Muscle of leg (tissue), 11 donors: Measurements from ENCODE around the gene HDAC6. TPM values are rescaled to one million over a fixed set of nuclear protein-coding genes. Genes with fewer than 3 reads are reported as not detected.

ENCODE experiments used
- DNase-seq: peaks from one replicate; pipeline ENCODE4 v3.0.0; 2013
- H3K27ac ChIP-seq: one replicate; pipeline ENCODE4 v1.5.1; 2013; ENCODE audit warnings: mild to moderate bottlenecking, low read length, control low read depth
- H3K27me3 ChIP-seq: one replicate; pipeline ENCODE4 v1.6.1; 2013; ENCODE audit warnings: low read length; ENCODE audit not compliant: control insufficient read depth, insufficient read depth
- H3K36me3 ChIP-seq: one replicate; pipeline ENCODE4 v1.6.1; 2013; ENCODE audit warnings: low read length; ENCODE audit not compliant: control insufficient read depth, insufficient read depth
- H3K4me1 ChIP-seq: one replicate; pipeline ENCODE4 v1.6.1; 2013; ENCODE audit warnings: low read length; ENCODE audit not compliant: control insufficient read depth, insufficient read depth
- H3K4me3 ChIP-seq: one replicate; pipeline ENCODE4 v1.5.1; 2013; ENCODE audit warnings: low read length, control low read depth
- H3K9me3 ChIP-seq: replicated peaks from 2 replicates; pipeline ENCODE4 v1.6.1; 2013; ENCODE audit warnings: low read depth, low read length; ENCODE audit not compliant: control insufficient read depth
- WGBS: methylation state at CpG from one replicate; pipeline ENCODE4 v1.1.5; 2013; ENCODE audit warnings: missing lambda C conversion rate; ENCODE audit not compliant: insufficient coverage; 5-methylcytosine and 5-hydroxymethylcytosine counted together
- polyA plus RNA-seq, 8 donors: library from polyadenylated mRNA; unstranded; fragments of 120-200 nt; gene quantifications; one replicate each; pipeline versions ENCODE4 v1.2.1 to v1.2.3, GENCODE V29; 2013; ENCODE audit warnings: inconsistent platforms in 1 of 8, low replicate concordance in 1 of 8; ENCODE audit not compliant: insufficient read length in 8 of 8, insufficient read depth in 1 of 8
- total RNA-seq: library from RNA; stranded (reverse); fragments of 120-200 nt; gene quantifications from one replicate; pipeline ENCODE4 v1.2.4, GENCODE V29; 2013

HDAC6 gene
- total and polyA plus RNA-seq, 9 donors: 73.8 to 112 (median 88.5) TPM

- no peaks in the 10 kb centered on the region for H3K36me3 ChIP-seq
- peaks cover 11% of the 10 kb centered on the region for H3K27me3 ChIP-seq
- no peak overlapping the region for H3K4me3 ChIP-seq
- no peak overlapping the region for H3K27ac ChIP-seq
- no peaks in the 10 kb centered on the region for H3K9me3 ChIP-seq
- no peaks in the 10 kb centered on the region for H3K4me1 ChIP-seq
- WGBS: 56% methylated on average over 14 of the region's 17 CpGs
- no peak for DNase-seq
These were observed 14.1 kb upstream of the HDAC6 start for GRCh38 chrX:48787505-48788443.

- Histone ChIP-seq H3K4me3 (no peak overlapping the region), H3K4me1 (no peaks in the 10 kb centered on the region), H3K9me3 (no peaks in the 10 kb centered on the region), H3K36me3 (no peaks in the 10 kb centered on the region), H3K27ac (no peak overlapping the region), H3K27me3 (peaks cover 12% of the 10 kb centered on the region)
- no peak for DNase-seq
- WGBS: 70% methylated on average over 3 of the region's 7 CpGs
These were observed 12.3 kb upstream of the HDAC6 start for GRCh38 chrX:48789366-48790220.

DNA sequence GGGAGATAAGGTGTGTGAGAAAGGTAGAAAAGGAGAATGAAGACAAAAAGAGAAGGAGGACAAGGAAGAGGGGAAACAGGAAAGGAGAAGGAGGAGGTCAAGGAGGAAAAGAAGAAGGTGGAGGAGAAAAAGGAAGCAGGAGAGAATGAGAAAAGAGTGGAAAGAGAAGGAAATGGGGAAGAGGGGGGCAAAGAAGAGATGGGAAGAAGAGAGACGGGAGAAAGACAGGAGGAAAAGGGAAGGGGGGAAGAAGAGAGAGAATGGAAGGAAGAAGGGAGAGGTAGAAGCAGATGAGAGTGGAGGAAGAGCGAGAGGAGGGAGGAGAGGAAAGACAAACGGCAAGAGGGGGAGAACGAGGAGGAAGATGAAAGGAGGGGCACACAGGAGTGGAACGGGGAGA, 11.4 kb upstream of the HDAC6 start:
- no peak overlapping the region for H3K4me3 ChIP-seq
- no peaks in the 10 kb centered on the region for H3K4me1 ChIP-seq
- peaks cover 14% of the 10 kb centered on the region for H3K27me3 ChIP-seq
- no peak overlapping the region for H3K27ac ChIP-seq
- no peaks in the 10 kb centered on the region for H3K36me3 ChIP-seq
- no peak for DNase-seq
- 57% methylated on average over 5 of the region's 5 CpGs for WGBS
- no peaks in the 10 kb centered on the region for H3K9me3 ChIP-seq

DNA sequence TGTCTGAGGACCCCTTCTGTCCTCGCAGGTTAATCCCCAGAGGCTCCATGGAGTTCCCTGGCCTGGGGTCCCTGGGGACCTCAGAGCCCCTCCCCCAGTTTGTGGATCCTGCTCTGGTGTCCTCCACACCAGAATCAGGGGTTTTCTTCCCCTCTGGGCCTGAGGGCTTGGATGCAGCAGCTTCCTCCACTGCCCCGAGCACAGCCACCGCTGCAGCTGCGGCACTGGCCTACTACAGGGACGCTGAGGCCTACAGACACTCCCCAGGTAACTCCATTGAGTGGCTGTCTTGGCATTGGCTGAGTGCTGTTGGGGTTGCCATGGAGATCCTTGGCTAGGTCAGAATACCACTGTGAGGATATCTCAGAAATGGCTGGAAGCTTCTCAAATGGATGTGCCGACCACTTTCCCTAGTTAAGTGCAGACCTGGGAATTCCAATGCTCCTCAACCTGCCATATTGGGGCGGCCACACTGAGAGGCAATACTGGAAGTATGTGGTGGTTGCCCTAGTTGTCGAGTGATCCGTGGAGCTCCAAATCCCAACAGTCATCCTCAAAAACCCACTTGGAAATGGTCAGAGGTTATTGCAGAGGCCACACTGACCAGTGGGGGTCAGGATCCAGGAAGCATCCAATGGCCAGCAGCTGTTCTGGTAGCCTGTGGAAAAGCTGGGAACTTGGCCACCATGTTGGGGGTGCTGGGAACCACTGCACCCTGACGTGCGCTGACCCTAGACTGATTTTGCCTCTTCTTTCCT, 10.6 kb upstream of the HDAC6 start:
- peaks cover 14% of the 10 kb centered on the region for H3K27me3 ChIP-seq
- H3K4me1 ChIP-seq: no peaks in the 10 kb centered on the region
- no peaks in the 10 kb centered on the region for H3K9me3 ChIP-seq
- 75% methylated on average over 5 of the region's 11 CpGs for WGBS
- H3K36me3 ChIP-seq: no peaks in the 10 kb centered on the region
- no peak overlapping the region for H3K27ac ChIP-seq
- H3K4me3 ChIP-seq: no peak overlapping the region
- no peak for DNase-seq

- peaks cover 12% of the 10 kb centered on the region for H3K27me3 ChIP-seq
- H3K9me3 ChIP-seq: no peaks in the 10 kb centered on the region
- no peaks in the 10 kb centered on the region for H3K4me1 ChIP-seq
- H3K27ac ChIP-seq: no peak overlapping the region
- no peak for DNase-seq
- 65% methylated on average over 7 of the region's 7 CpGs for WGBS
- no peaks in the 10 kb centered on the region for H3K36me3 ChIP-seq
- no peak overlapping the region for H3K4me3 ChIP-seq
These were observed 9.6 kb upstream of the HDAC6 start for GRCh38 chrX:48792219-48792618.

- H3K27ac ChIP-seq: no peak overlapping the region
- peaks cover 6% of the 10 kb centered on the region for H3K27me3 ChIP-seq
- H3K36me3 ChIP-seq: no peaks in the 10 kb centered on the region
- H3K4me3 ChIP-seq: no peak overlapping the region
- H3K4me1 ChIP-seq: no peaks in the 10 kb centered on the region
- WGBS: 100% methylated on average over 1 of the region's 4 CpGs
- no peaks in the 10 kb centered on the region for H3K9me3 ChIP-seq
- no peak for DNase-seq
These were observed 7.9 kb upstream of the HDAC6 start for GRCh38 chrX:48793935-48794334.

DNA sequence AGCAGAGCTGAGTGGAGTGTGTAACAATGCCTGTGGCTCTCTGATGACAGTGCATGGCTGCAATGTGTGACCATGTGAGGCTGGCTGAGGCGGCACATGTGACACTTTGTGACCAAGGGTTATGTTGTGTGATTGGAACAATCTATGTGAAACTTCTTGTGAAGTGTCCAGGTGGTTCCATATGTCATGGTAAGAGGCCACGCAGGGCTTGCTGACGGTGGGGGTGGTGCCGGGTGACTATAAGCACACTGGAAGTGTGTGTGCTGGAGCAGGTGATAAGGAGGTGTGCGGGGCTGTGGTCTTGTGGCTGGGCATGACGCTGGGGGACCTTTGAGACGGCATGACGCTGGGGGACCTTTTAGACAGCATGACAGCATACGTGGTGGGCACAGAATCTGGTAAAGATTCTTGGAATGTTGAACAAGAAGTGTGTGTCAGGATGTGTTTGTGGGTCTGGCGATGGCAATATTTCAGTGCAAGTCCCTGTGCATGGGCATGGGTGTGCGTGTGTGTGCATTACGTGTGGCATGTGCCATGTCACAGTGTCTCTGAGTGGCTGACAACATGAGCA, 7.4 kb upstream of the HDAC6 start:
- no peak overlapping the region for H3K4me3 ChIP-seq
- H3K4me1 ChIP-seq: no peaks in the 10 kb centered on the region
- DNase-seq: no peak
- H3K36me3 ChIP-seq: no peaks in the 10 kb centered on the region
- H3K27ac ChIP-seq: no peak overlapping the region
- H3K27me3 ChIP-seq: peaks cover 6% of the 10 kb centered on the region
- no peaks in the 10 kb centered on the region for H3K9me3 ChIP-seq
- 73% methylated on average over 12 of the region's 12 CpGs for WGBS

- 55% methylated on average over 4 of the region's 8 CpGs for WGBS
- no peak overlapping the region for H3K27ac ChIP-seq
- H3K9me3 ChIP-seq: no peaks in the 10 kb centered on the region
- no peak overlapping the region for H3K4me3 ChIP-seq
- no peak for DNase-seq
- H3K4me1 ChIP-seq: no peaks in the 10 kb centered on the region
- H3K36me3 ChIP-seq: no peaks in the 10 kb centered on the region
- H3K27me3 ChIP-seq: peaks cover 6% of the 10 kb centered on the region
These were observed 6.9 kb upstream of the HDAC6 start for GRCh38 chrX:48794911-48795515.

- DNase-seq: no peak
- WGBS: 71% methylated on average over 1 of the region's 2 CpGs
- Histone ChIP-seq H3K27me3 (peaks cover 4% of the 10 kb centered on the region), H3K36me3 (peaks cover 5% of the 10 kb centered on the region), H3K4me1 (peaks cover 11% of the 10 kb centered on the region), H3K9me3 (no peaks in the 10 kb centered on the region), H3K4me3 (no peak overlapping the region), H3K27ac (no peak overlapping the region)
These were observed 3.5 kb upstream of the HDAC6 start for GRCh38 chrX:48798318-48798717.
